IMR-90 (cell line): ENCODE data around the gene CREB5. TPM values are rescaled to one million over a fixed set of nuclear protein-coding genes. Genes with fewer than 3 reads are reported as not detected.
A peak's percentile ranks its signal among the peaks of the same experiment; 100 is the strongest.

ENCODE experiments used
- ATAC-seq: fragments of 200-7000 bp; cut with Tn5 transposase; 2 replicates; pipeline ENCODE4 v1.9.1; 2020; ENCODE audit warnings: low read depth, mild to moderate bottlenecking, moderate library complexity
- BruUV-seq: library from RNA; stranded (reverse); fragments of 400-500 nt; replicated peaks from 2 replicates; lab custom pipeline; 2021; lab: Mats Ljungman, UMichigan
- CTCF ChIA-PET: fragments of 300-600 bp; formaldehyde crosslinking; extraction: SDS; loops from one replicate; lab custom pipeline; 2021; ENCODE audit warnings: antibody characterized with exemption; lab: Yijun Ruan, JAX
- POLR2A ChIA-PET: fragments of 300-600 bp; sonication (Branson Sonifier 250); formaldehyde crosslinking; loops from one replicate; lab custom pipeline; 2022; ENCODE audit warnings: antibody characterized with exemption; ENCODE audit not compliant: unreplicated experiment; lab: Charles Lee
- DNase-seq: peaks from one replicate; pipeline ENCODE4 v3.0.0; 2013
- H2AFZ ChIP-seq: replicated peaks from 2 replicates; pipeline ENCODE3; 2013; ENCODE audit warnings: low read length, mild to moderate bottlenecking; ENCODE audit not compliant: poor library complexity
- H2AK5ac ChIP-seq: 2 replicates; pipeline ENCODE4 v1.6.1; 2013; ENCODE audit warnings: low read depth, low read length, inconsistent platforms
- H2AK9ac ChIP-seq: replicated peaks from 2 replicates; pipeline ENCODE3; 2013; ENCODE audit warnings: mild to moderate bottlenecking, low read depth, low read length, moderate library complexity; ENCODE audit not compliant: poor library complexity
- H2BK120ac ChIP-seq: 2 replicates; pipeline ENCODE4 v1.6.1; 2013; ENCODE audit warnings: low read depth, low read length, inconsistent platforms
- H2BK15ac ChIP-seq: 3 replicates; pipeline ENCODE4 v1.6.1; 2013; ENCODE audit warnings: low read depth, low read length, inconsistent platforms
- H2BK20ac ChIP-seq: 2 replicates; pipeline ENCODE4 v1.6.1; 2013; ENCODE audit warnings: low read depth, mild to moderate bottlenecking, inconsistent platforms, low read length, moderate library complexity
- H2BK5ac ChIP-seq: 2 replicates; pipeline ENCODE4 v1.6.1; 2013; ENCODE audit warnings: mild to moderate bottlenecking, low read depth, low read length, inconsistent platforms; ENCODE audit not compliant: poor library complexity, severe bottlenecking
- H3K14ac ChIP-seq: replicated peaks from 2 replicates; pipeline ENCODE4 v1.6.1; 2013; ENCODE audit warnings: low read depth, low read length, inconsistent platforms
- H3K18ac ChIP-seq: 2 replicates; pipeline ENCODE4 v1.6.1; 2013; ENCODE audit warnings: low read depth, low read length, control low read depth
- H3K23ac ChIP-seq: 2 replicates; pipeline ENCODE4 v1.6.1; 2013; ENCODE audit warnings: low read depth, low read length, inconsistent platforms
- H3K27ac ChIP-seq: 2 replicates; pipeline ENCODE4 v1.5.1; 2013; ENCODE audit warnings: mild to moderate bottlenecking, control low read depth, low read length; ENCODE audit not compliant: insufficient read depth
- H3K27me3 ChIP-seq: 2 replicates; pipeline ENCODE4 v1.6.1; 2013; ENCODE audit warnings: low read length; ENCODE audit not compliant: control insufficient read depth, insufficient read depth
- H3K36me3 ChIP-seq: 2 replicates; pipeline ENCODE4 v1.6.1; 2013; ENCODE audit warnings: low read length, mixed read lengths; ENCODE audit not compliant: control insufficient read depth, insufficient read depth
- H3K4ac ChIP-seq: 2 replicates; pipeline ENCODE4 v1.6.1; 2013; ENCODE audit warnings: low read depth, low read length, inconsistent platforms
- H3K4me1 ChIP-seq: 2 replicates; pipeline ENCODE4 v1.6.1; 2013; ENCODE audit warnings: low read length, mixed read lengths; ENCODE audit not compliant: control insufficient read depth, insufficient read depth
- H3K4me2 ChIP-seq: 2 replicates; pipeline ENCODE4 v1.6.1; 2013; ENCODE audit warnings: low read depth, mild to moderate bottlenecking, control low read depth, low read length, moderate library complexity
- H3K4me3 ChIP-seq: 2 replicates; pipeline ENCODE4 v1.5.1; 2013; ENCODE audit warnings: low read depth, mild to moderate bottlenecking, control low read depth, low read length, moderate library complexity; ENCODE audit not compliant: insufficient read depth
- H3K56ac ChIP-seq: 2 replicates; pipeline ENCODE4 v1.6.1; 2013; ENCODE audit warnings: low read length, inconsistent platforms; ENCODE audit not compliant: insufficient read depth; ENCODE audit errors: extremely low read depth
- H3K79me1 ChIP-seq, 2 experiments: 2 replicates each; pipeline ENCODE4 v1.6.1; 2013; ENCODE audit warnings: low read length in 2 of 2, inconsistent platforms in 1 of 2, low read depth in 1 of 2
- H3K9ac ChIP-seq: 2 replicates; pipeline ENCODE4 v1.6.1; 2013; ENCODE audit warnings: low read depth, low read length, control low read depth
- H3K9me1 ChIP-seq: 2 replicates; pipeline ENCODE4 v1.6.1; 2013; ENCODE audit warnings: low read length, inconsistent platforms; ENCODE audit not compliant: insufficient read depth
- H3K9me3 ChIP-seq: 2 replicates; pipeline ENCODE4 v1.6.1; 2013; ENCODE audit warnings: low read length; ENCODE audit not compliant: control insufficient read depth, insufficient read depth
- H4K20me1 ChIP-seq: 2 replicates; pipeline ENCODE4 v1.6.1; 2013; ENCODE audit warnings: low read length, inconsistent platforms; ENCODE audit not compliant: insufficient read depth
- H4K5ac ChIP-seq: 2 replicates; pipeline ENCODE4 v1.6.1; 2013; ENCODE audit warnings: mild to moderate bottlenecking, low read depth, low read length, control low read depth
- H4K8ac ChIP-seq, 2 experiments: 2 replicates each; pipeline ENCODE4 v1.6.1; 2013; ENCODE audit warnings: low read depth in 2 of 2, low read length in 2 of 2, control low read depth in 1 of 2, inconsistent platforms in 1 of 2
- H4K91ac ChIP-seq: 2 replicates; pipeline ENCODE4 v1.6.1; 2013; ENCODE audit warnings: low read depth, low read length, inconsistent platforms; ENCODE audit not compliant: insufficient read depth
- CHD1 ChIP-seq: IDR thresholded peaks from 2 replicates; pipeline ENCODE4 v1.6.1; 2012; ENCODE audit warnings: low read depth, low read length, improper control_type of control experiment
- RAD21 ChIP-seq: IDR thresholded peaks from 2 replicates; pipeline ENCODE4 v1.6.1; 2012; ENCODE audit warnings: low read length, improper control_type of control experiment
- WGBS, 2 experiments: methylation state at CpG; one replicate each; pipeline versions ENCODE4 v1.1.5 to v1.1.7; 2013; ENCODE audit warnings: missing lambda C conversion rate in 2 of 2; ENCODE audit not compliant: insufficient read length in 1 of 2; ENCODE audit errors: extremely low coverage in 2 of 2; 5-methylcytosine and 5-hydroxymethylcytosine counted together
- dilution Hi-C: fragments of 300-500 bp; cut with HindIII; formaldehyde crosslinking; loops from one replicate; pipeline ENCODE4 v1.14.3; 2018; ENCODE audit warnings: low sequenced_read_pairs; ENCODE audit not compliant: unreplicated experiment
- in situ Hi-C: fragments of 300-500 bp; cut with MboI; formaldehyde crosslinking; loops from 3 replicates; pipeline ENCODE4 v1.14.3; 2019; ENCODE audit warnings: low sequenced_read_pairs, inconsistent platforms, mixed read lengths
- intact Hi-C: fragments of 100-400 bp; cut with micrococcal nuclease; formaldehyde crosslinking; loops from 2 replicates; pipeline ENCODE4 v1.10.0; 2022
- polyA plus RNA-seq, 3 experiments: library from polyadenylated mRNA; depleted of rRNA; stranded (reverse); fragments of >200 nt; gene quantifications; 2 replicates each; pipeline ENCODE4 v1.2.3, GENCODE V29; 2012; ENCODE audit warnings: low replicate concordance in 1 of 3
- total RNA-seq: library from RNA; depleted of rRNA; stranded (reverse); fragments of >200 nt; gene quantifications from 2 replicates; pipeline ENCODE4 v1.2.3, GENCODE V29; 2012

CREB5 gene
- total and polyA plus RNA-seq, 2 of the 4 experiments (the other 2 are of a cell fraction): 7.3 to 13.1 TPM

GRCh38 chr7:28837216-28837615, 424.9 kb downstream of the CREB5 start:
- no peak overlapping the region for H3K4me2 ChIP-seq
- DNase-seq (peak; percentile 15), ATAC-seq (no peak; the same call in 1 of the 2 replicates)
- H3K56ac ChIP-seq: no peak overlapping the region
- no peak overlapping the region for H3K9ac ChIP-seq
- dilution Hi-C loops: no loop called here
- no TSS peak for BruUV-seq
- H3K14ac ChIP-seq: no peak overlapping the region
- H3K23ac ChIP-seq: no peak overlapping the region
- H3K9me1 ChIP-seq: peaks cover 3% of the 10 kb centered on the region; the same call in 1 of the 2 replicates
- no peak overlapping the region for H2AFZ ChIP-seq
- no peak overlapping the region for H2BK120ac ChIP-seq
- no peaks in the 10 kb centered on the region for H3K9me3 ChIP-seq
- no peak overlapping the region for H4K91ac ChIP-seq
- ChIA-PET CTCF (no interaction called here), POLR2A (no interaction called here)
- H2BK5ac ChIP-seq: no peak overlapping the region
- H3K4ac ChIP-seq: no peak overlapping the region
- H4K20me1 ChIP-seq: no peaks in the 10 kb centered on the region
- no peaks in the 10 kb centered on the region for H3K79me1 ChIP-seq
- H4K8ac ChIP-seq: no peak overlapping the region
- H2AK9ac ChIP-seq: no peak overlapping the region
- no peak overlapping the region for H3K18ac ChIP-seq
- no peak overlapping the region for H2AK5ac ChIP-seq
- 0 out of 2 replicates have a peak, but pooled peaks cover 2% of the 10 kb centered on the region for H3K4me1 ChIP-seq
- no peak overlapping the region for H2BK20ac ChIP-seq
- in situ Hi-C loops: no loop called here
- H3K36me3 ChIP-seq: no peaks in the 10 kb centered on the region
- WGBS, 2 experiments: no CpG with 5 or more reads among the region's 1 CpG
- H3K27ac ChIP-seq: no peak overlapping the region
- TF ChIP-seq RAD21 (no peak), CHD1 (no peak)
- intact Hi-C loops: loop anchor here (2.0 kb wide), 1 partner anchor 14 kb away; no protein-coding TSS in a partner anchor
- H3K27me3 ChIP-seq: peaks cover 13% of the 10 kb centered on the region
- H4K5ac ChIP-seq: no peak overlapping the region
- H3K4me3 ChIP-seq: no peak overlapping the region
- H2BK15ac ChIP-seq: no peak overlapping the region
